OCI-LY1 (cell line): ENCODE results near the gene STAMBPL1.

Source experiments
- H2AFZ ChIP-seq: fragments of 200-600 bp; sonication (generic), shearing (Covaris generic); 2 replicates; pipeline ENCODE4 v1.6.0; 2014; ENCODE audit warnings: antibody characterized with exemption, mild to moderate bottlenecking, low read length
- H3F3A ChIP-seq: fragments of 200-600 bp; sonication (generic), shearing (Covaris generic); 2 replicates; pipeline ENCODE4 v1.6.0; 2014; ENCODE audit warnings: mild to moderate bottlenecking, antibody characterized with exemption, low read length, moderate library complexity; ENCODE audit not compliant: insufficient read depth
- H3K27ac ChIP-seq: fragments of 200-600 bp; sonication (generic); 2 replicates; pipeline ENCODE4 v1.5.1; 2014; ENCODE audit warnings: low read length, mixed run types, mild to moderate bottlenecking, low read depth; ENCODE audit not compliant: poor library complexity, severe bottlenecking
- H3K27me3 ChIP-seq: fragments of 200-600 bp; sonication (generic); 2 replicates; pipeline ENCODE4 v1.6.0; 2014; ENCODE audit warnings: antibody characterized with exemption, mild to moderate bottlenecking, low read length, moderate library complexity; ENCODE audit not compliant: insufficient read depth
- H3K36me3 ChIP-seq: fragments of 200-600 bp; sonication (generic); 2 replicates; pipeline ENCODE4 v1.6.1; 2014; ENCODE audit warnings: mild to moderate bottlenecking, antibody characterized with exemption, low read length, moderate library complexity, mixed read lengths; ENCODE audit not compliant: insufficient read depth
- H3K4me1 ChIP-seq: fragments of 200-600 bp; sonication (generic); 2 replicates; pipeline ENCODE4 v1.5.1; 2014; ENCODE audit warnings: mild to moderate bottlenecking, low read length, moderate library complexity; ENCODE audit not compliant: insufficient read depth, severe bottlenecking
- H3K4me2 ChIP-seq: fragments of 200-600 bp; sonication (generic), shearing (Covaris generic); 2 replicates; pipeline ENCODE4 v1.6.1; 2014; ENCODE audit warnings: low read length
- H3K4me3 ChIP-seq: fragments of 200-600 bp; sonication (generic); 2 replicates; pipeline ENCODE4 v1.5.1; 2014; ENCODE audit warnings: low read length, low read depth, mild to moderate bottlenecking, mixed read lengths; ENCODE audit not compliant: poor library complexity, severe bottlenecking
- H3K79me2 ChIP-seq: fragments of 200-600 bp; shearing (Covaris generic); 2 replicates; pipeline ENCODE4 v1.6.1; 2016; ENCODE audit warnings: mixed run types, low read length, mixed read lengths; ENCODE audit not compliant: insufficient read depth
- H3K9ac ChIP-seq: fragments of 200-600 bp; sonication (generic), shearing (Covaris generic); 2 replicates; pipeline ENCODE4 v1.6.1; 2014; ENCODE audit warnings: mild to moderate bottlenecking, low read length, mixed read lengths
- H3K9me2 ChIP-seq: fragments of 200-600 bp; sonication (generic), shearing (Covaris generic); 2 replicates; pipeline ENCODE4 v1.6.1; 2014; ENCODE audit warnings: low read depth, mild to moderate bottlenecking, low read length, mixed read lengths
- H3K9me3 ChIP-seq: fragments of 200-600 bp; shearing (Covaris generic); 2 replicates; pipeline ENCODE4 v1.6.1; 2014; ENCODE audit warnings: low read length, mixed read lengths
- H4K20me1 ChIP-seq: fragments of 200-600 bp; sonication (generic), shearing (Covaris generic); 2 replicates; pipeline ENCODE4 v1.6.0; 2016; ENCODE audit warnings: mild to moderate bottlenecking, low read length; ENCODE audit not compliant: insufficient read depth
- CTCF ChIP-seq: fragments of 200-600 bp; sonication (generic), shearing (Covaris generic); IDR thresholded peaks from 2 replicates; pipeline ENCODE4 v1.5.1; 2017; ENCODE audit warnings: mild to moderate bottlenecking, antibody characterized with exemption, low read length, moderate library complexity, mixed read lengths
- EZH2 ChIP-seq: fragments of 200-600 bp; sonication (generic), shearing (Covaris generic); IDR thresholded peaks from 2 replicates; pipeline ENCODE4 v1.8.0; 2017; ENCODE audit warnings: borderline replicate concordance, mixed run types, mild to moderate bottlenecking, antibody characterized with exemption, low read length, moderate library complexity, mixed read lengths

Gene STAMBPL1

GRCh38 chr10:88889559-88890337 lies 9.7 kb downstream of the STAMBPL1 start:
- peaks cover 48% of the 10 kb centered on the region for H3K4me1 ChIP-seq

GRCh38 chr10:88890681-88891381 lies 10.8 kb downstream of the STAMBPL1 start:
- no peak overlapping the region for H3K4me2 ChIP-seq
- H3K4me1 ChIP-seq, result peaks cover 37% of the 10 kb centered on the region
- no peaks in the 10 kb centered on the region for H3K9me3 ChIP-seq
- H3K79me2 ChIP-seq, result peaks cover 16% of the 10 kb centered on the region
- H3K9ac ChIP-seq, result no peak overlapping the region
- H2AFZ ChIP-seq, result no peak overlapping the region
- H3K27ac ChIP-seq, result no peak overlapping the region
- H3K27me3 ChIP-seq, result no peaks in the 10 kb centered on the region
- H3F3A ChIP-seq, result no peaks in the 10 kb centered on the region
- H4K20me1 ChIP-seq, result no peaks in the 10 kb centered on the region
- no peak overlapping the region for H3K4me3 ChIP-seq
- no peaks in the 10 kb centered on the region for H3K9me2 ChIP-seq
- TF ChIP-seq EZH2, result no peak
- no peak for TF ChIP-seq CTCF
- no peaks in the 10 kb centered on the region for H3K36me3 ChIP-seq

More at GRCh38 chr10:88889559-88890337, 9.7 kb downstream of the STAMBPL1 start:
- Histone ChIP-seq H3K36me3 (no peaks in the 10 kb centered on the region), H3K4me3 (no peak overlapping the region), H3K79me2 (peaks cover 20% of the 10 kb centered on the region), H2AFZ (no peak overlapping the region), H3K9me3 (no peaks in the 10 kb centered on the region), H3F3A (no peaks in the 10 kb centered on the region), H3K9ac (no peak overlapping the region), H4K20me1 (no peaks in the 10 kb centered on the region), H3K4me2 (no peak overlapping the region), H3K27ac (no peak overlapping the region), H3K27me3 (no peaks in the 10 kb centered on the region), H3K9me2 (no peaks in the 10 kb centered on the region)
- TF ChIP-seq EZH2, result no peak
- no peak for TF ChIP-seq CTCF

DNA sequence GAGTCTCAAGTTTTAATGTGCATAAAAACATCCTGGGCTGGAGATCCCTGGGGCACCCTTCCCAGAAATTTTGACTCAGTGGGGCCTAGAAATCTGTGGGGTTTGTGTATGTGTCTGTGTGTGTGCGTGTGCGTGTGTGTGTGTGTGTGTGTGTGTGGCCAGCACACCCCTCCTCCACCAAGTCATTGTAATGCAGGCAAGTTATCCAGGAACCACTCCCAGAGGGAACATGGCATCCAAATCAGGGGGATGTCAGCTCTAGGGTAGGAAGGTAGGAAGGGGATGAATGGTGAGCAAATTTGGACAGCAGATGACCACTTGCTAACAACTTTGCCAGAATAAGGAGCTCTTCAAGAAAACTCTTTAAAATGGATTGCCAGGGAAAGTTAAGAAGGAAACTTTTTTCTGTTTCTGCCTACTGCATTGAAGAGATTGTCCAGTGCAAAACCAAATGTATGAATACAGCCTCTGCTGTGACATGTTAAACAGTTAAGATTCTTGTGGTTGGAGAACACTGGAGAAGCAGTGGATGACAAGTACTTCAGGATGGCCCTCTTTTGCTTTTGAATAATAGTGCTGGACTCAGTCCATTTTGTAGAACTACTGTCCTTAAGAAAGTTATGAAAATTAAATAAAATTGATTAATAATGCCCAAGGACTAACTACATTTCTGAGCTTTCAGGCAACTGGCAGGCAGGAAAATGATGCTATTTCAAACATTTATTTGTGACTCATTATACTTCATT lies 12.3 kb downstream of the STAMBPL1 start:
- Histone ChIP-seq H3K79me2 (peaks cover 9% of the 10 kb centered on the region), H3K4me1 (peaks cover 25% of the 10 kb centered on the region)

More for the DNA sequence above, 12.3 kb downstream of the STAMBPL1 start:
- H3K4me3 ChIP-seq, result no peak overlapping the region
- no peaks in the 10 kb centered on the region for H3K36me3 ChIP-seq
- no peak overlapping the region for H3K27ac ChIP-seq
- H3K9ac ChIP-seq, result no peak overlapping the region
- H3K4me2 ChIP-seq, result no peak overlapping the region
- no peak for TF ChIP-seq CTCF
- TF ChIP-seq EZH2, result no peak
- no peaks in the 10 kb centered on the region for H4K20me1 ChIP-seq
- no peak overlapping the region for H2AFZ ChIP-seq
- no peaks in the 10 kb centered on the region for H3K27me3 ChIP-seq
- H3K9me3 ChIP-seq, result no peaks in the 10 kb centered on the region
- H3F3A ChIP-seq, result no peaks in the 10 kb centered on the region
- no peaks in the 10 kb centered on the region for H3K9me2 ChIP-seq
